ENCODE results near the gene FSTL3.

- TF ChIP-seq EZH2 (IDR thresholded peaks at IDR 0.05) = no peak
- TF ChIP-seq CTCF (IDR thresholded peaks at IDR 0.05) = no peak
Observed at GRCh38 chr19:704447-704741, 28.2 kb downstream of the FSTL3 start.
